Gastrocnemius medialis (tissue), 4 donors: ENCODE measurements around the gene TTC39B. TPM values are rescaled to one million over a fixed set of nuclear protein-coding genes. Genes with fewer than 3 reads are reported as not detected.
A peak's percentile ranks its signal among the peaks of the same experiment; 100 is the strongest.

Experiments used
- ATAC-seq, 2 donors: fragments of 150-250 bp; one replicate each; pipeline ENCODE4 v1.9.1; 2016
- DNase-seq, 2 donors: peaks; one replicate each; pipeline ENCODE4 v3.0.0-alpha.2; 2019
- H3K27ac ChIP-seq, 4 donors: fragments of 200-600 bp; sonication (generic); 1 replicate in 1 of 4; 2 replicates in 3 of 4; pipeline ENCODE4 v1.5.1; 2016 to 2018; ENCODE audit warnings: mild to moderate bottlenecking in 2 of 4, moderate library complexity in 1 of 4
- H3K27me3 ChIP-seq, 3 donors: fragments of 200-600 bp; sonication (generic) in 2 of 3; 1 replicate in 1 of 3; 2 replicates in 2 of 3; pipeline versions ENCODE4 v1.5.1 to v1.6.0; 2016 to 2019; ENCODE audit warnings: mild to moderate bottlenecking in 1 of 3, moderate library complexity in 1 of 3
- H3K36me3 ChIP-seq, 2 donors: fragments of 200-600 bp; sonication (generic) in 1 of 2; one replicate each; pipeline ENCODE4 v1.5.1; 2017 to 2018
- H3K4me1 ChIP-seq, 2 donors: fragments of 200-600 bp; sonication (generic) in 1 of 2; one replicate each; pipeline ENCODE4 v1.5.1; 2016 to 2017; ENCODE audit warnings: mild to moderate bottlenecking in 2 of 2
- H3K4me3 ChIP-seq, 4 donors: fragments of 200-600 bp; sonication (generic) in 3 of 4; 1 replicate in 1 of 4; 2 replicates in 3 of 4; pipeline ENCODE4 v1.5.1; 2016 to 2019; ENCODE audit warnings: mild to moderate bottlenecking in 2 of 4
- H3K9me3 ChIP-seq, 3 donors: fragments of 200-600 bp; sonication (generic) in 2 of 3; 1 replicate in 1 of 3; 2 replicates in 2 of 3; pipeline ENCODE4 v1.5.1; 2016 to 2019
- CTCF ChIP-seq, 5 experiments: fragments of 450-650 bp in 3 of 5; fragments of 200-600 bp in 2 of 5; sonication (generic) in 2 of 5; IDR thresholded peaks in 4 of 5; conservative IDR thresholded peaks in 1 of 5; 1 replicate in 4 of 5; 2 replicates in 1 of 5; pipeline ENCODE4 v1.5.1; 2016 to 2019; ENCODE audit warnings: antibody characterized with exemption in 5 of 5, mild to moderate bottlenecking in 3 of 5, moderate library complexity in 3 of 5
- POLR2A ChIP-seq, 2 donors: fragments of 450-650 bp; IDR thresholded peaks; one replicate each; pipeline ENCODE4 v1.6.1; 2017; ENCODE audit warnings: antibody characterized with exemption in 2 of 2, mild to moderate bottlenecking in 2 of 2, moderate library complexity in 2 of 2
- in situ Hi-C, 4 donors: fragments of 200-750 bp; cut with MboI; loops; one replicate each; pipeline versions ENCODE4 v1.15.0 to v1.8.0; 2017; ENCODE audit warnings: low sequenced_read_pairs in 4 of 4
- intact Hi-C: fragments of 100-400 bp; cut with DNase I; formaldehyde crosslinking; loops from one replicate; pipeline ENCODE4 v1.15.1; 2023; ENCODE audit warnings: low total_unique reads
- total RNA-seq, 4 donors: library from RNA; depleted of rRNA; stranded (reverse); fragments of >200 nt; gene quantifications; one replicate each; pipeline versions ENCODE4 v1.1.0 to v1.2.3, GENCODE V29; 2016

Gene TTC39B
- total RNA-seq, 4 donors from 2014 or later = 1.8 to 6.9 (median 3.8) TPM

GRCh38 chr9:15149450-15149849, 157.6 kb downstream of the TTC39B start:
- TF ChIP-seq CTCF (IDR thresholded peaks at IDR 0.05 in 4 of 5, conservative IDR thresholded peaks at IDR 0.05 in 1 of 5) = no peak
- no peak for TF ChIP-seq POLR2A (IDR thresholded peaks at IDR 0.05)
- intact Hi-C loops (loop anchor here (10.0 kb wide), 2 partner anchors 55 to 155 kb away; partner anchors contain the start of gene TTC39B), in situ Hi-C loops (loop anchor here in 2 of 4 donors (25.0 kb wide), 3 partner anchors 112 to 537 kb away; no protein-coding TSS in a partner anchor)
- H3K9me3 ChIP-seq = no peaks in the 10 kb centered on the region
- peaks cover under 1 to 5% of the 10 kb centered on the region in 2 donors for H3K4me1 ChIP-seq
- no peak for DNase-seq
- H3K27me3 ChIP-seq = no peaks in the 10 kb centered on the region
- ATAC-seq = no peak
- H3K4me3 ChIP-seq = no peak overlapping the region
- H3K27ac ChIP-seq = no peak overlapping the region
- H3K36me3 ChIP-seq = no peaks in the 10 kb centered on the region

GRCh38 chr9:15146268-15146700, 160.7 kb downstream of the TTC39B start:
- intact Hi-C loops (loop anchor here (10.0 kb wide), 2 partner anchors 59 to 159 kb away; partner anchors contain the start of gene TTC39B), in situ Hi-C loops (loop anchor here in 2 of 4 donors (25.0 kb wide), 3 partner anchors 109 to 534 kb away; no protein-coding TSS in a partner anchor)
- H3K36me3 ChIP-seq = no peaks in the 10 kb centered on the region
- ATAC-seq (no peak), DNase-seq (no peak)
- no peaks in the 10 kb centered on the region for H3K27me3 ChIP-seq
- H3K4me3 ChIP-seq = no peak overlapping the region
- peaks cover 5 to 9% of the 10 kb centered on the region in 2 donors for H3K4me1 ChIP-seq
- no peak overlapping the region for H3K27ac ChIP-seq
- H3K9me3 ChIP-seq = no peaks in the 10 kb centered on the region
- TF ChIP-seq CTCF (IDR thresholded peaks at IDR 0.05 in 4 of 5, conservative IDR thresholded peaks at IDR 0.05 in 1 of 5) = no peak

- in situ Hi-C loops = loop anchor here in 2 of 4 donors (25.0 kb wide), 3 partner anchors 107 to 532 kb away; no protein-coding TSS in a partner anchor
- peak; percentile 18 to 21 for DNase-seq
- no peak overlapping the region for H3K27ac ChIP-seq
- no peaks in the 10 kb centered on the region for H3K9me3 ChIP-seq
- no peak overlapping the region for H3K4me3 ChIP-seq
- H3K4me1 ChIP-seq = peaks cover 5 to 9% of the 10 kb centered on the region in 2 donors
- ATAC-seq = peak in 1 of 2 donors; percentile 72
- no peaks in the 10 kb centered on the region for H3K36me3 ChIP-seq
- H3K27me3 ChIP-seq = no peaks in the 10 kb centered on the region
- no peak for TF ChIP-seq CTCF (IDR thresholded peaks at IDR 0.05 in 4 of 5, conservative IDR thresholded peaks at IDR 0.05 in 1 of 5)
- TF ChIP-seq POLR2A (IDR thresholded peaks at IDR 0.05) = no peak
- intact Hi-C loops = loop anchor here (1.0 to 10.0 kb wide), 3 partner anchors 10 to 160 kb away; partner anchors contain the start of gene TTC39B
Observed at GRCh38 chr9:15144622-15145061, 162.4 kb downstream of the TTC39B start.

GRCh38 chr9:15142878-15143534, 164.0 kb downstream of the TTC39B start:
- H3K9me3 ChIP-seq = no peaks in the 10 kb centered on the region
- H3K4me1 ChIP-seq = peaks cover 5 to 9% of the 10 kb centered on the region in 2 donors
- DNase-seq (no peak), ATAC-seq (peak in 1 of 2 donors; percentile 68)
- TF ChIP-seq CTCF (IDR thresholded peaks at IDR 0.05 in 4 of 5, conservative IDR thresholded peaks at IDR 0.05 in 1 of 5) (peak; percentile 36 to 77 (median 51)), POLR2A (IDR thresholded peaks at IDR 0.05) (no peak)
- no peak overlapping the region for H3K4me3 ChIP-seq
- H3K27me3 ChIP-seq = no peaks in the 10 kb centered on the region
- H3K27ac ChIP-seq = no peak overlapping the region
- in situ Hi-C loops = loop anchor here in 2 of 4 donors (25.0 kb wide), 3 partner anchors 106 to 531 kb away; no protein-coding TSS in a partner anchor
- H3K36me3 ChIP-seq = no peaks in the 10 kb centered on the region
- intact Hi-C loops = loop anchor here (2.0 to 10.0 kb wide), 3 partner anchors 38 to 162 kb away; partner anchors contain the start of gene TTC39B
